SK-N-SH (cell line): ENCODE results near the gene AGAP1.

Source experiments
- CTCF ChIP-seq: fragments of 200-600 bp; sonication (generic); IDR thresholded peaks from 2 replicates; pipeline ENCODE4 v1.6.1; 2017; ENCODE audit warnings: antibody characterized with exemption, mild to moderate bottlenecking, moderate library complexity
- FOXM1 ChIP-seq: IDR thresholded peaks from 2 replicates; pipeline ENCODE4 v1.4.0; 2012; ENCODE audit warnings: low read depth, mild to moderate bottlenecking
- JUND ChIP-seq: IDR thresholded peaks from 2 replicates; pipeline ENCODE4 v1.4.0; 2012
- MXI1 ChIP-seq: IDR thresholded peaks from 2 replicates; pipeline ENCODE4 v1.6.1; 2012; ENCODE audit warnings: mild to moderate bottlenecking, low read depth, low read length, improper control_type of control experiment
- NRF1 ChIP-seq: IDR thresholded peaks from 2 replicates; pipeline ENCODE4 v1.6.1; 2012; ENCODE audit warnings: low read depth, mild to moderate bottlenecking, low read length
- POLR2AphosphoS5 ChIP-seq: IDR thresholded peaks from 2 replicates; pipeline ENCODE4 v1.6.1; 2012; ENCODE audit warnings: low read depth, low read length
- RFX5 ChIP-seq: IDR thresholded peaks from 2 replicates; pipeline ENCODE4 v1.6.1; 2012; ENCODE audit warnings: mild to moderate bottlenecking, improper control_type of control experiment, low read length
- SMC3 ChIP-seq: IDR thresholded peaks from 2 replicates; pipeline ENCODE4 v1.6.1; 2012; ENCODE audit warnings: low read depth, low read length, improper control_type of control experiment
- TAF1 ChIP-seq: IDR thresholded peaks from 2 replicates; pipeline ENCODE4 v1.6.1; 2012; ENCODE audit warnings: low read depth, mild to moderate bottlenecking, low read length, moderate library complexity, borderline replicate concordance
- USF1 ChIP-seq: IDR thresholded peaks from 2 replicates; pipeline ENCODE4 v1.4.0; 2012; ENCODE audit warnings: low read depth, borderline replicate concordance
- TF ChIP-seq, protein P1 (sequence below): IDR thresholded peaks from 2 replicates; pipeline ENCODE4 v1.6.1; 2012; ENCODE audit warnings: mild to moderate bottlenecking, low read depth, low read length, moderate library complexity

- TF ChIP-seq CTCF = no peak
- no peak for TF ChIP-seq MXI1
- no peak for TF ChIP-seq RFX5
- TF ChIP-seq FOXM1 = no peak
- TF ChIP-seq USF1 = no peak
- TF ChIP-seq SMC3 = no peak
- no peak for TF ChIP-seq NRF1
- no peak for TF ChIP-seq TAF1
- no peak for TF ChIP-seq JUND
- no peak for TF ChIP-seq POLR2AphosphoS5
- TF ChIP-seq, protein P1, sequence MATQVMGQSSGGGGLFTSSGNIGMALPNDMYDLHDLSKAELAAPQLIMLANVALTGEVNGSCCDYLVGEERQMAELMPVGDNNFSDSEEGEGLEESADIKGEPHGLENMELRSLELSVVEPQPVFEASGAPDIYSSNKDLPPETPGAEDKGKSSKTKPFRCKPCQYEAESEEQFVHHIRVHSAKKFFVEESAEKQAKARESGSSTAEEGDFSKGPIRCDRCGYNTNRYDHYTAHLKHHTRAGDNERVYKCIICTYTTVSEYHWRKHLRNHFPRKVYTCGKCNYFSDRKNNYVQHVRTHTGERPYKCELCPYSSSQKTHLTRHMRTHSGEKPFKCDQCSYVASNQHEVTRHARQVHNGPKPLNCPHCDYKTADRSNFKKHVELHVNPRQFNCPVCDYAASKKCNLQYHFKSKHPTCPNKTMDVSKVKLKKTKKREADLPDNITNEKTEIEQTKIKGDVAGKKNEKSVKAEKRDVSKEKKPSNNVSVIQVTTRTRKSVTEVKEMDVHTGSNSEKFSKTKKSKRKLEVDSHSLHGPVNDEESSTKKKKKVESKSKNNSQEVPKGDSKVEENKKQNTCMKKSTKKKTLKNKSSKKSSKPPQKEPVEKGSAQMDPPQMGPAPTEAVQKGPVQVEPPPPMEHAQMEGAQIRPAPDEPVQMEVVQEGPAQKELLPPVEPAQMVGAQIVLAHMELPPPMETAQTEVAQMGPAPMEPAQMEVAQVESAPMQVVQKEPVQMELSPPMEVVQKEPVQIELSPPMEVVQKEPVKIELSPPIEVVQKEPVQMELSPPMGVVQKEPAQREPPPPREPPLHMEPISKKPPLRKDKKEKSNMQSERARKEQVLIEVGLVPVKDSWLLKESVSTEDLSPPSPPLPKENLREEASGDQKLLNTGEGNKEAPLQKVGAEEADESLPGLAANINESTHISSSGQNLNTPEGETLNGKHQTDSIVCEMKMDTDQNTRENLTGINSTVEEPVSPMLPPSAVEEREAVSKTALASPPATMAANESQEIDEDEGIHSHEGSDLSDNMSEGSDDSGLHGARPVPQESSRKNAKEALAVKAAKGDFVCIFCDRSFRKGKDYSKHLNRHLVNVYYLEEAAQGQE = no peak
These were observed 262.6 kb downstream of the AGAP1 start for GRCh38 chr2:235756491-235756890.
